Endothelial cell of umbilical vein (primary cell): ENCODE measurements around the gene BCAS4. TPM values are rescaled to one million over a fixed set of nuclear protein-coding genes. Genes with fewer than 3 reads are reported as not detected.

Experiments
- BruUV-seq: library from RNA; stranded (reverse); fragments of 400-500 nt; replicated peaks from 2 replicates; lab custom pipeline; 2021; lab: Mats Ljungman, UMichigan
- CTCF ChIA-PET: fragments of 300-600, 350-600 bp; sonication (Branson Sonifier 250); formaldehyde crosslinking; loops from one replicate; lab custom pipeline; 2021; ENCODE audit warnings: antibody characterized with exemption, inconsistent platforms; lab: Charles Lee
- POLR2A ChIA-PET: fragments of 300-600, 350-600 bp; sonication (Branson Sonifier 250); formaldehyde crosslinking; loops from one replicate; lab custom pipeline; 2021; ENCODE audit warnings: antibody characterized with exemption, inconsistent platforms; lab: Charles Lee
- DNase-seq: peaks from one replicate; pipeline ENCODE4 v3.0.0-alpha.2; 2011; ENCODE audit warnings: low read depth, low spot score
- FAIRE-seq: peaks from 2 replicates; lab custom pipeline; 2011; peaks lifted over from hg19 to GRCh38; lab: Jason Lieb, UNC
- H2AFZ ChIP-seq: 2 replicates; pipeline ENCODE4 v1.6.0; 2012; ENCODE audit warnings: low read depth, low read length, control low read depth, inconsistent platforms
- H3K27ac ChIP-seq: 2 replicates; pipeline ENCODE4 v1.5.1; 2011; ENCODE audit warnings: low read depth, mild to moderate bottlenecking, control low read depth, low read length, moderate library complexity; ENCODE audit not compliant: insufficient read depth
- H3K27me3 ChIP-seq, 2 experiments: 2 replicates each; pipeline versions ENCODE4 v1.6.0 to v1.6.1; 2011; ENCODE audit warnings: low read length in 2 of 2, mixed read lengths in 1 of 2; ENCODE audit not compliant: control insufficient read depth in 2 of 2, insufficient read depth in 2 of 2
- H3K36me3 ChIP-seq, 2 experiments: 2 replicates in 1 of 2; 3 replicates in 1 of 2; pipeline ENCODE4 v1.5.1; 2011; ENCODE audit warnings: low read length in 2 of 2, mild to moderate bottlenecking in 1 of 2, moderate library complexity in 1 of 2; ENCODE audit not compliant: control insufficient read depth in 2 of 2, insufficient read depth in 2 of 2; ENCODE audit errors: extremely low read depth in 1 of 2
- H3K4me1 ChIP-seq: 3 replicates; pipeline ENCODE4 v1.5.1; 2011; ENCODE audit warnings: mild to moderate bottlenecking, low read length; ENCODE audit not compliant: control insufficient read depth, insufficient read depth; ENCODE audit errors: extremely low read depth
- H3K4me2 ChIP-seq: 2 replicates; pipeline ENCODE4 v1.6.1; 2011; ENCODE audit warnings: low read length, control low read depth, mixed read lengths; ENCODE audit not compliant: insufficient read depth
- H3K4me3 ChIP-seq, 3 experiments: fragments of 200-600 bp in 1 of 3; sonication (generic), shearing (Covaris generic) in 1 of 3; replicated peaks in 1 of 3; 2 replicates each; pipeline ENCODE4 v1.5.1; 2011 to 2016; ENCODE audit warnings: control low read depth in 3 of 3, low read length in 3 of 3, mild to moderate bottlenecking in 2 of 3, inconsistent platforms in 1 of 3, low read depth in 1 of 3, moderate library complexity in 1 of 3; ENCODE audit not compliant: insufficient read depth in 1 of 3
- H3K79me2 ChIP-seq: 2 replicates; pipeline ENCODE4 v1.6.0; 2012; ENCODE audit warnings: low read length, inconsistent platforms; ENCODE audit not compliant: control insufficient read depth, insufficient read depth
- H3K9ac ChIP-seq: replicated peaks from 2 replicates; pipeline ENCODE3; 2011; ENCODE audit warnings: low read length, control low read depth; ENCODE audit not compliant: insufficient read depth; ENCODE audit errors: extremely low read depth
- H3K9me1 ChIP-seq: replicated peaks from 3 replicates; pipeline ENCODE4 v1.6.0; 2011; ENCODE audit warnings: mild to moderate bottlenecking, low read length; ENCODE audit not compliant: control insufficient read depth, insufficient read depth; ENCODE audit errors: extremely low read depth
- H3K9me3 ChIP-seq: replicated peaks from 2 replicates; pipeline ENCODE4 v1.5.1; 2012; ENCODE audit warnings: low read length, inconsistent platforms; ENCODE audit not compliant: control insufficient read depth, insufficient read depth
- H4K20me1 ChIP-seq: replicated peaks from 2 replicates; pipeline ENCODE3; 2011; ENCODE audit warnings: mild to moderate bottlenecking, low read length; ENCODE audit not compliant: control insufficient read depth, insufficient read depth; ENCODE audit errors: extremely low read depth
- CTCF ChIP-seq, 2 donors: IDR thresholded peaks; 1 replicate in 1 of 2; 2 replicates in 1 of 2; pipeline ENCODE4 v1.5.1; 2011; ENCODE audit warnings: low read length in 2 of 2, mild to moderate bottlenecking in 2 of 2, moderate library complexity in 2 of 2, control low read depth in 1 of 2, inconsistent platforms in 1 of 2, low read depth in 1 of 2; ENCODE audit not compliant: insufficient read depth in 1 of 2; ENCODE audit errors: extremely low read depth in 1 of 2
- EZH2 ChIP-seq: IDR thresholded peaks from 2 replicates; pipeline ENCODE4 v1.6.1; 2012; ENCODE audit warnings: borderline replicate concordance, low read depth, mild to moderate bottlenecking, moderate library complexity, low read length, inconsistent platforms; ENCODE audit not compliant: severe bottlenecking
- FOS ChIP-seq: IDR thresholded peaks from 2 replicates; pipeline ENCODE4 v1.6.1; 2011; ENCODE audit warnings: mild to moderate bottlenecking, low read length, moderate library complexity, borderline replicate concordance; ENCODE audit not compliant: insufficient read depth
- GATA2 ChIP-seq: IDR thresholded peaks from 2 replicates; pipeline ENCODE4 v1.7.0; 2011; ENCODE audit warnings: low read depth, mild to moderate bottlenecking, moderate library complexity, mixed read lengths, low read length; ENCODE audit not compliant: insufficient read length, insufficient read depth
- JUN ChIP-seq: IDR thresholded peaks from 2 replicates; pipeline ENCODE4 v1.6.1; 2011; ENCODE audit warnings: borderline replicate concordance, low read depth; ENCODE audit not compliant: insufficient read length, insufficient read depth
- MAX ChIP-seq: IDR thresholded peaks from 2 replicates; pipeline ENCODE4 v1.6.1; 2011; ENCODE audit not compliant: insufficient read depth, insufficient read length
- MYC ChIP-seq: IDR thresholded peaks from one replicate; pipeline ENCODE4 v1.6.1; 2011; ENCODE audit warnings: mild to moderate bottlenecking, low read depth, low read length
- POLR2A ChIP-seq: IDR thresholded peaks from 2 replicates; pipeline ENCODE4 v1.6.1; 2012; ENCODE audit warnings: low read depth, mild to moderate bottlenecking, control low read depth, low read length
- POLR2AphosphoS5 ChIP-seq: IDR thresholded peaks from 2 replicates; pipeline ENCODE4 v1.6.1; 2012; ENCODE audit warnings: low read depth, mild to moderate bottlenecking, control low read depth, low read length, moderate library complexity; ENCODE audit not compliant: insufficient read depth
- dilution Hi-C: fragments of 300-500 bp; cut with MboI; formaldehyde crosslinking; loops from one replicate; pipeline ENCODE4 v1.15.0; 2019; ENCODE audit warnings: low sequenced_read_pairs; ENCODE audit not compliant: extremely low pct_ligation_motif_present
- intact Hi-C: fragments of 100-400 bp; cut with micrococcal nuclease; formaldehyde crosslinking; loops from one replicate; pipeline ENCODE4 v1.10.0; 2022
- polyA plus RNA-seq, 4 experiments: library from polyadenylated mRNA; depleted of rRNA in 3 of 4; stranded (reverse) in 3 of 4; unstranded in 1 of 4; fragments of >200 nt; gene quantifications; 2 replicates each; pipeline versions ENCODE4 v1.2.1 to v1.2.3, GENCODE V29; 2011 to 2012; ENCODE audit warnings: missing spikeins in 1 of 4
- total RNA-seq: library from RNA; stranded (reverse); gene quantifications from 2 replicates; pipeline ENCODE4 v1.2.3, GENCODE V29; 2021

BCAS4 gene
- total and polyA plus RNA-seq, 2 donors (not counting 3 experiments of a cell fraction or from before 2014, with no cell fraction given), result 1.0 to 1.5 TPM

GRCh38 chr20:50746138-50746940 is 48.5 kb upstream of the BCAS4 start:
- TF ChIP-seq MAX (no peak), GATA2 (no peak), POLR2AphosphoS5 (no peak), CTCF (IDR thresholded peaks at IDR 0.05; ENCODE audit: extremely low read depth in 1 of 2, insufficient read depth in 1 of 2, low read depth in 1 of 2, low read length in 2 of 2) (no peak), POLR2A (no peak), JUN (no peak), MYC (no peak), FOS (no peak), EZH2 (no peak)
- ChIA-PET POLR2A (interaction anchor here (0.6 to 0.9 kb wide), 2 partner anchors 12 to 738 kb away, joined by 3 to 6 read pairs; no protein-coding TSS in a partner anchor), CTCF (interaction anchor here (8.9 kb wide), 1 partner anchor 119 kb away, joined by 181 read pairs; no protein-coding TSS in a partner anchor)
- Histone ChIP-seq H3K9ac (no peak overlapping the region), H3K9me3 (no peaks in the 10 kb centered on the region), H3K79me2 (no peaks in the 10 kb centered on the region), H3K4me2 (no peak overlapping the region), H3K36me3 (no peaks in the 10 kb centered on the region), H3K27ac (no peak overlapping the region), H3K4me3 (no peak overlapping the region), H3K27me3 (peaks cover 0 to 3% of the 10 kb centered on the region in 2 experiments), H3K9me1 (no peaks in the 10 kb centered on the region), H4K20me1 (no peaks in the 10 kb centered on the region), H2AFZ (no peak overlapping the region), H3K4me1 (peaks cover 5% of the 10 kb centered on the region)
- no TSS peak for BruUV-seq
- dilution Hi-C loops, result no loop called here
- intact Hi-C loops, result loop anchor here (10.0 kb wide), 1 partner anchor 152 kb away; no protein-coding TSS in a partner anchor
- DNase-seq, result no peak
- FAIRE-seq, result no peak
